ENCODE data around the gene SPRR2A.

Gene SPRR2A

DNA sequence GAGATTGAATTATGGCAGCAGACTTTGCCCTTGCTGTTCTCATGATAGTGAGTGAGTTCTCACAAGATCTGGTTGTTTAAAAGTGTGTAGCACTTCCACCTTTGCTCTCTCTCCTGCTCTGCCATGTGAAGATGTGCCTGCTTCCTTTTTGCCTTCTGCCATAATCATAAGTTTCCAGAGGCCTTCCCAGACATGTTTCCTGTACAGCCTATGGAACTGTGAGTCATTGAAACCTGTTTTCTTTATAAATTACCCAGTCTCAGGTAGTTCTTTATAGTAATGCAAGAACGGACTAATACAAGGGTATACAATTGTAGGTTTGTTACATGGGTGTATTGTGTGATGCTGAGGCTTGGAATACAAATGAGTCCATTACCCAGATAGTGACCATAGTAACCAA is 22.1 kb downstream of the SPRR2A start:
- TF ChIP-seq, protein P1, sequence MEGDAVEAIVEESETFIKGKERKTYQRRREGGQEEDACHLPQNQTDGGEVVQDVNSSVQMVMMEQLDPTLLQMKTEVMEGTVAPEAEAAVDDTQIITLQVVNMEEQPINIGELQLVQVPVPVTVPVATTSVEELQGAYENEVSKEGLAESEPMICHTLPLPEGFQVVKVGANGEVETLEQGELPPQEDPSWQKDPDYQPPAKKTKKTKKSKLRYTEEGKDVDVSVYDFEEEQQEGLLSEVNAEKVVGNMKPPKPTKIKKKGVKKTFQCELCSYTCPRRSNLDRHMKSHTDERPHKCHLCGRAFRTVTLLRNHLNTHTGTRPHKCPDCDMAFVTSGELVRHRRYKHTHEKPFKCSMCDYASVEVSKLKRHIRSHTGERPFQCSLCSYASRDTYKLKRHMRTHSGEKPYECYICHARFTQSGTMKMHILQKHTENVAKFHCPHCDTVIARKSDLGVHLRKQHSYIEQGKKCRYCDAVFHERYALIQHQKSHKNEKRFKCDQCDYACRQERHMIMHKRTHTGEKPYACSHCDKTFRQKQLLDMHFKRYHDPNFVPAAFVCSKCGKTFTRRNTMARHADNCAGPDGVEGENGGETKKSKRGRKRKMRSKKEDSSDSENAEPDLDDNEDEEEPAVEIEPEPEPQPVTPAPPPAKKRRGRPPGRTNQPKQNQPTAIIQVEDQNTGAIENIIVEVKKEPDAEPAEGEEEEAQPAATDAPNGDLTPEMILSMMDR (IDR thresholded peaks at IDR 0.05) = no peak

DNA sequence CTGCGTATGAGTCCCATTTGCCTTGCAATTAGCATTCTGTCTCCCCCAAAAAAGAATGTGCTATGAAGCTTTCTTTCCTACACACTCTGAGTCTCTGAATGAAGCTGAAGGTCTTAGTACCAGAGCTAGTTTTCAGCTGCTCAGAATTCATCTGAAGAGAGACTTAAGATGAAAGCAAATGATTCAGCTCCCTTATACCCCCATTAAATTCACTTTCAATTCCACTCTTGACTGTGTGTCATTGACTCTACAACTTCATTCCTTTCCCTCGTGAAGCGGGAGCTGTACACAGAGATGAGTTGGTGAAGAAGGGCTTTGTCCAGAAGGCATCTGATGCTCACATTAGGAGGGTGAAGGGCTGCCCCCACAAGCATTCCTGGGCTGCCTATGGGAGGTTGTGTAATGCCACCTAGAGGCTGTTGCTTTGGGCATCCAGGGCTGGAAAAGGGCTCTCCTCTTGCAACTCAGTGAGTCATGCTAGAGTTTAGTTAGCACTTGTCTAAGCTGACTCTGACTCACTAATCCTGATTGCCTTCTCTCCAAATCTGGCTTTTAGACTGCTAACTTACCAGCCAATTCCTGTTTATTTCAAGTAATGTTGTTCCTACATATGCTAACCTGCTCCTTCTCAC is 24.5 kb downstream of the SPRR2A start:
- TF ChIP-seq, protein P1 (IDR thresholded peaks at IDR 0.05) = peak; percentile 23; the same call in 1 of the 2 replicates

- TF ChIP-seq, protein P1 (IDR thresholded peaks at IDR 0.05) = no peak
These were observed 25.2 kb downstream of the SPRR2A start for GRCh38 chr1:153032073-153032472.

GRCh38 chr1:153030895-153031294 is 26.4 kb downstream of the SPRR2A start, which contains the start of gene SPRR1B:
Gene SPRR1B (plus strand): TSS chr1:153031203. CDS start chr1:153032346, 1,143 bp downstream.
- TF ChIP-seq, protein P1 (IDR thresholded peaks at IDR 0.05) = no peak

DNA sequence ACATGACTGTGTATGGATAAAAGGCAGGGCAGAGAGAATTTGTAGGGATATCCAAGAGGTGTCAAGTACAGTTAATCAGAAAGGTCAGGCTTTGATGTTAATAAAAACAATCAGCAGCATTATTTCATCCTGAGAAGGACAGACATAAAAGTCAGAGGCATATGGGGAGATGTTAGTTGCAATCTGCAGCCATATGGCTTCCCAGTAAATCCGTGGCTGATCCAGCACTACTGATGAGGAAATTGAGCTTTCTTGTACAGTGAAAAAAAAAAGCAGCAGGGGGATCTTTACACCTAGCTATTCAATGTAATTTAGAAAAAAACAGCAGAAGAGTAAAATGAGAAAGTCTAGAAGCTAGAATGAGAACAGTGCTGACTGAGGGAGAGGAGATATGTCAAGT is 28.5 kb downstream of the SPRR2A start:
- TF ChIP-seq, protein P1 (IDR thresholded peaks at IDR 0.05) = no peak

GRCh38 chr1:153025797-153026196 is 31.5 kb downstream of the SPRR2A start:
- TF ChIP-seq, protein P1 (IDR thresholded peaks at IDR 0.05) = no peak

- TF ChIP-seq, protein P1 (IDR thresholded peaks at IDR 0.05) = no peak
These were observed 32.9 kb downstream of the SPRR2A start for GRCh38 chr1:153024413-153024812.

GRCh38 chr1:153023109-153023508 is 34.2 kb downstream of the SPRR2A start:
- TF ChIP-seq, protein P1 (IDR thresholded peaks at IDR 0.05) = no peak
